ENCODE data around the gene TNFRSF12A.

TNFRSF12A gene

GRCh38 chr16:3056336-3057180, 36.4 kb downstream of the TNFRSF12A start:
- no peak for TF ChIP-seq ZNF211 (tag by site-specific recombination; IDR thresholded peaks at IDR 0.05; ENCODE audit: low read depth)
- TF ChIP-seq ZNF664 (tag by site-specific recombination; IDR thresholded peaks at IDR 0.05) = no peak
- TF ChIP-seq EGR2 (tag by site-specific recombination; IDR thresholded peaks at IDR 0.05; ENCODE audit: low read depth) = peak; percentile 11; the same call in 1 of the 2 replicates
- no peak for TF ChIP-seq ZNF548 (tag by site-specific recombination; IDR thresholded peaks at IDR 0.05)
- no peak for TF ChIP-seq ZNF747 (tag by site-specific recombination; IDR thresholded peaks at IDR 0.05)
- peak; percentile 39 for TF ChIP-seq PRDM10 (tag by site-specific recombination; IDR thresholded peaks at IDR 0.05)
- TF ChIP-seq PRDM4 (tag by site-specific recombination; IDR thresholded peaks at IDR 0.05) = no peak
- TF ChIP-seq BCL11A (tag by site-specific recombination; IDR thresholded peaks at IDR 0.05; ENCODE audit: low read depth) = no peak
- no peak for TF ChIP-seq ZNF239 (tag by site-specific recombination; IDR thresholded peaks at IDR 0.05)
- no peak for TF ChIP-seq ZNF416 (tag by site-specific recombination; IDR thresholded peaks at IDR 0.05)
- TF ChIP-seq ZNF560 (tag by site-specific recombination; IDR thresholded peaks at IDR 0.05; ENCODE audit: borderline replicate concordance) = no peak
- TF ChIP-seq ZNF544 (tag by site-specific recombination; IDR thresholded peaks at IDR 0.05) = no peak
- no peak for TF ChIP-seq SP3 (tag by site-specific recombination; IDR thresholded peaks at IDR 0.05)
- no peak for TF ChIP-seq ZNF529 (tag by site-specific recombination; IDR thresholded peaks at IDR 0.05; ENCODE audit: insufficient replicate concordance)
- peak; percentile 27; the same call in 1 of the 2 replicates for TF ChIP-seq PRDM1 (tag by site-specific recombination; IDR thresholded peaks at IDR 0.05)
- no peak for TF ChIP-seq ZNF473 (tag by site-specific recombination; IDR thresholded peaks at IDR 0.05)
- no peak for TF ChIP-seq ZNF433 (tag by site-specific recombination; IDR thresholded peaks at IDR 0.05; ENCODE audit: low read depth)
- TF ChIP-seq ELK4 (IDR thresholded peaks at IDR 0.05; ENCODE audit: borderline replicate concordance, low read depth, low read length) = no peak
- no peak for TF ChIP-seq ZNF518A (tag by site-specific recombination; conservative IDR thresholded peaks at IDR 0.05; ENCODE audit: low read depth)
- TF ChIP-seq ZXDB (tag by site-specific recombination; IDR thresholded peaks at IDR 0.05) = no peak
- TF ChIP-seq ZBTB48 (tag by site-specific recombination; IDR thresholded peaks at IDR 0.05) = no peak
- TF ChIP-seq ZNF623 (tag by site-specific recombination; IDR thresholded peaks at IDR 0.05) = no peak
- TF ChIP-seq GLI2 (tag by site-specific recombination; IDR thresholded peaks at IDR 0.05; ENCODE audit: borderline replicate concordance, low read depth) = no peak
- Histone ChIP-seq H3K4me1 (ENCODE audit: control insufficient read depth, insufficient read depth, low read length) (peaks cover 3% of the 10 kb centered on the region), H3K27ac (ENCODE audit: extremely low read depth, low read depth, low read length) (no peak overlapping the region), H3K4me3 (ENCODE audit: low read depth, low read length) (no peak overlapping the region), H3K36me3 (ENCODE audit: control insufficient read depth in 2 of 2, insufficient read depth in 1 of 2, low read length in 2 of 2) (peaks cover 0 to 21% of the 10 kb centered on the region in 2 experiments; a peak in 2 of 3 replicates), H3K9me3 (ENCODE audit: control insufficient read depth, insufficient read depth, low read depth, low read length) (no peaks in the 10 kb centered on the region)
- POLR2A ChIA-PET = interaction anchor here (0.6 to 1.1 kb wide), 4 partner anchors 9 to 78 kb away, joined by 3 to 9 read pairs (median 3); partner anchors contain the start of genes HCFC1R1, IL32 and ZNF213
- CTCF ChIA-PET = interaction anchor here (0.8 to 5.3 kb wide), 2 partner anchors 11 to 24 kb away, joined by 3 to 39 read pairs; no protein-coding TSS in a partner anchor
